Neural progenitor cell (in vitro differentiated cells): ENCODE data around the gene ACKR2. TPM values are rescaled to one million over a fixed set of nuclear protein-coding genes. Genes with fewer than 3 reads are reported as not detected.

ENCODE experiments used
- DNase-seq: peaks from one replicate; pipeline ENCODE4 v3.0.0-alpha.2; 2016; ENCODE audit warnings: low spot score
- H2AFZ ChIP-seq: fragments of 200-600 bp; sonication (generic); replicated peaks from 2 replicates; pipeline ENCODE4 v1.6.1; 2016; ENCODE audit warnings: antibody characterized with exemption
- H3F3A ChIP-seq: fragments of 200-600 bp; sonication (generic); 2 replicates; pipeline ENCODE4 v1.6.1; 2016; ENCODE audit warnings: antibody characterized with exemption, low read depth
- H3K27ac ChIP-seq: fragments of 200-600 bp; sonication (generic); 2 replicates; pipeline ENCODE4 v1.5.1; 2016; ENCODE audit warnings: mild to moderate bottlenecking
- H3K27me3 ChIP-seq: fragments of 200-600 bp; sonication (generic); 2 replicates; pipeline ENCODE4 v1.6.1; 2016; ENCODE audit warnings: mild to moderate bottlenecking, moderate library complexity
- H3K36me3 ChIP-seq: fragments of 200-600 bp; sonication (generic); 2 replicates; pipeline ENCODE4 v1.5.1; 2016
- H3K4me1 ChIP-seq: fragments of 200-600 bp; sonication (generic); 2 replicates; pipeline ENCODE4 v1.6.1; 2016; ENCODE audit warnings: mixed run types
- H3K4me2 ChIP-seq: fragments of 200-600 bp; sonication (generic); 2 replicates; pipeline ENCODE4 v1.6.1; 2016
- H3K4me3 ChIP-seq: fragments of 200-600 bp; sonication (generic); 2 replicates; pipeline ENCODE4 v1.5.1; 2016
- H3K79me2 ChIP-seq: fragments of 200-600 bp; sonication (generic); 2 replicates; pipeline ENCODE4 v1.6.1; 2016; ENCODE audit warnings: low read depth
- H3K9ac ChIP-seq: fragments of 200-600 bp; sonication (generic); 2 replicates; pipeline ENCODE4 v1.6.1; 2016
- H3K9me3 ChIP-seq: fragments of 200-600 bp; sonication (generic); 2 replicates; pipeline ENCODE4 v1.5.1; 2016; ENCODE audit warnings: low read depth
- H4K20me1 ChIP-seq: fragments of 200-600 bp; sonication (generic); 2 replicates; pipeline ENCODE4 v1.6.1; 2016; ENCODE audit warnings: low read depth
- H3K27ac Mint-ChIP-seq: 3 replicates; pipeline ENCODE4 v1.8.0; 2021; ENCODE audit warnings: mixed read lengths
- H3K27me3 Mint-ChIP-seq: 2 replicates; pipeline ENCODE4 v1.8.0; 2022; ENCODE audit warnings: low read depth, mild to moderate bottlenecking, inconsistent platforms, moderate library complexity, mixed read lengths; ENCODE audit not compliant: insufficient read depth
- H3K36me3 Mint-ChIP-seq: 3 replicates; pipeline ENCODE4 v1.8.0; 2021; ENCODE audit warnings: mixed read lengths
- H3K4me1 Mint-ChIP-seq: 3 replicates; pipeline ENCODE4 v1.8.0; 2021; ENCODE audit warnings: mixed read lengths
- H3K4me3 Mint-ChIP-seq: 3 replicates; pipeline ENCODE4 v1.8.0; 2021; ENCODE audit warnings: mild to moderate bottlenecking, moderate library complexity, mixed read lengths
- H3K9me3 Mint-ChIP-seq: 3 replicates; pipeline ENCODE4 v1.8.0; 2020; ENCODE audit warnings: mixed read lengths
- CTCF ChIP-seq: fragments of 200-600 bp; sonication (generic); IDR thresholded peaks from 2 replicates; pipeline ENCODE4 v1.5.1; 2017; ENCODE audit warnings: antibody characterized with exemption, mild to moderate bottlenecking
- EZH2 ChIP-seq: fragments of 200-600 bp; sonication (generic); IDR thresholded peaks from 2 replicates; pipeline ENCODE4 v1.6.1; 2017; ENCODE audit warnings: antibody characterized with exemption, mild to moderate bottlenecking, moderate library complexity
- EZH2phosphoT487 ChIP-seq: fragments of 200-600 bp; sonication (generic); IDR thresholded peaks from 2 replicates; pipeline ENCODE4 v1.6.1; 2017; ENCODE audit warnings: antibody characterized with exemption
- total RNA-seq: library from RNA; depleted of rRNA; stranded (reverse); fragments of >200 nt; gene quantifications from 2 replicates; pipeline ENCODE4 v1.2.3, GENCODE V29; 2015; ENCODE audit warnings: low replicate concordance

ACKR2 gene
- total RNA-seq, 1 donor from 2014 or later = not detected

DNA sequence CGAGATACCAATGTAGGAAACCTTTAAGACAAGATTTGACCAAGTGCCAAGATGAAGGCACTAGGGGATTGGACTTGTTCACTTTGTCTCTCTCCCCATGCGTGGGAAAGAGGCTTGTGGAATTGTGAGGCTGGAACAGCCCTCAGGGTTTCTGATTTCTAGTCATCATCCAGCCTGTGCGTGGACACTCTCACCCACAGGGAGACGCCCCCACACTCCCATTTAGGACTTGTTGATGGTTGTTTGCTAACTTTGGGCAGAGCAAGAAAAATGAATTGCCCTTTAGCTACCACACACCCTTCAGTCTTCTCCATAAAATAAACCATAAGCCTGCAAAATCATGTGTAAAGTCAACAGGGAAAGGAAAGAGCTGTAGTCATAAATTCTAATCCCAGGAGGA is 18.4 kb downstream of the ACKR2 start:
- TF ChIP-seq CTCF (no peak), EZH2phosphoT487 (no peak), EZH2 (no peak)
- Histone ChIP-seq H3K9ac (no peak overlapping the region), H3K9me3 (no peaks in the 10 kb centered on the region), H3K27me3 (no peaks in the 10 kb centered on the region), H3K4me1 (peaks cover 8% of the 10 kb centered on the region), H3K4me3 (no peak overlapping the region), H3K27ac (no peak overlapping the region), H2AFZ (no peak overlapping the region), H3K4me2 (no peak overlapping the region), H3K79me2 (no peaks in the 10 kb centered on the region), H3K36me3 (no peaks in the 10 kb centered on the region), H3F3A (peaks cover 6% of the 10 kb centered on the region), H4K20me1 (no peaks in the 10 kb centered on the region)
- Mint-ChIP-seq H3K27ac (no peak overlapping the region), H3K9me3 (no peaks in the 10 kb centered on the region), H3K4me3 (no peak overlapping the region), H3K36me3 (no peaks in the 10 kb centered on the region), H3K4me1 (peaks cover 3% of the 10 kb centered on the region), H3K27me3 (no peaks in the 10 kb centered on the region)
- DNase-seq = no peak

GRCh38 chr3:42829083-42829627 is 19.9 kb downstream of the ACKR2 start:
- DNase-seq = no peak
- Histone ChIP-seq H3K27ac (no peak overlapping the region), H3K4me3 (no peak overlapping the region), H2AFZ (no peak overlapping the region), H3K27me3 (no peaks in the 10 kb centered on the region), H3K4me1 (peaks cover 8% of the 10 kb centered on the region), H3K79me2 (no peaks in the 10 kb centered on the region), H3K9me3 (no peaks in the 10 kb centered on the region), H3K4me2 (no peak overlapping the region), H3K9ac (no peak overlapping the region), H4K20me1 (no peaks in the 10 kb centered on the region), H3K36me3 (no peaks in the 10 kb centered on the region), H3F3A (peaks cover 6% of the 10 kb centered on the region)
- TF ChIP-seq EZH2phosphoT487 (no peak), EZH2 (no peak), CTCF (no peak)
- Mint-ChIP-seq H3K4me1 (peaks cover 3% of the 10 kb centered on the region), H3K4me3 (no peak overlapping the region), H3K36me3 (no peaks in the 10 kb centered on the region), H3K9me3 (no peaks in the 10 kb centered on the region), H3K27ac (no peak overlapping the region), H3K27me3 (no peaks in the 10 kb centered on the region)

- H3K4me2 ChIP-seq = no peak overlapping the region
Observed at GRCh38 chr3:42829628-42830436, 20.6 kb downstream of the ACKR2 start.

More at GRCh38 chr3:42829628-42830436, 20.6 kb downstream of the ACKR2 start:
- H3K9ac ChIP-seq = no peak overlapping the region
- H3K27ac ChIP-seq = no peak overlapping the region
- Mint-ChIP-seq H3K27ac (no peak overlapping the region), H3K9me3 (no peaks in the 10 kb centered on the region), H3K27me3 (no peaks in the 10 kb centered on the region), H3K4me1 (peaks cover 3% of the 10 kb centered on the region), H3K4me3 (no peak overlapping the region), H3K36me3 (no peaks in the 10 kb centered on the region)
- no peak overlapping the region for H3K4me3 ChIP-seq
- H3K9me3 ChIP-seq = no peaks in the 10 kb centered on the region
- H3K79me2 ChIP-seq = no peaks in the 10 kb centered on the region
- H3K27me3 ChIP-seq = no peaks in the 10 kb centered on the region
- H3K4me1 ChIP-seq = peaks cover 8% of the 10 kb centered on the region
- H3K36me3 ChIP-seq = no peaks in the 10 kb centered on the region
- TF ChIP-seq CTCF = no peak
- no peak for TF ChIP-seq EZH2phosphoT487
- no peak for TF ChIP-seq EZH2
- DNase-seq = no peak
- peaks cover 6% of the 10 kb centered on the region for H3F3A ChIP-seq
- H2AFZ ChIP-seq = no peak overlapping the region
- H4K20me1 ChIP-seq = no peaks in the 10 kb centered on the region
